Esophagus (tissue), 2 donors: ENCODE results near the gene ATP9B. TPM values are rescaled to one million over a fixed set of nuclear protein-coding genes. Genes with fewer than 3 reads are reported as not detected.

Experiments used
- H3K27ac ChIP-seq, 2 donors: one replicate each; pipeline ENCODE4 v1.5.1; 2013; ENCODE audit warnings: low read depth in 2 of 2, mild to moderate bottlenecking in 2 of 2, inconsistent platforms in 1 of 2, low read length in 1 of 2, moderate library complexity in 1 of 2
- H3K27me3 ChIP-seq, 2 donors: one replicate each; pipeline ENCODE4 v1.6.1; 2013; ENCODE audit warnings: low read length in 2 of 2, control low read depth in 1 of 2, mild to moderate bottlenecking in 1 of 2; ENCODE audit not compliant: insufficient read depth in 2 of 2, control insufficient read depth in 1 of 2
- H3K36me3 ChIP-seq, 2 donors: one replicate each; pipeline ENCODE4 v1.6.1; 2013; ENCODE audit warnings: low read length in 1 of 2; ENCODE audit not compliant: control insufficient read depth in 2 of 2, insufficient read depth in 2 of 2
- H3K4me1 ChIP-seq, 2 donors: one replicate each; pipeline ENCODE4 v1.6.1; 2013; ENCODE audit warnings: low read length in 1 of 2; ENCODE audit not compliant: control insufficient read depth in 2 of 2, insufficient read depth in 2 of 2
- H3K4me3 ChIP-seq, 2 donors: one replicate each; pipeline ENCODE4 v1.5.1; 2013; ENCODE audit warnings: low read length in 2 of 2, mild to moderate bottlenecking in 2 of 2, low read depth in 1 of 2, moderate library complexity in 1 of 2
- H3K9me3 ChIP-seq, 2 donors: one replicate each; pipeline ENCODE4 v1.6.1; 2013; ENCODE audit warnings: mild to moderate bottlenecking in 2 of 2, low read depth in 1 of 2, low read length in 1 of 2, moderate library complexity in 1 of 2; ENCODE audit not compliant: control insufficient read depth in 2 of 2, insufficient read depth in 1 of 2
- WGBS, 2 donors: extraction: QIAGEN DNeasy Blood & Tissue Kit; methylation state at CpG; one replicate each; pipeline ENCODE4 v1.1.7; 2013; 5-methylcytosine and 5-hydroxymethylcytosine counted together
- polyA plus RNA-seq, 2 donors: library from polyadenylated mRNA; stranded (reverse); fragments of 200-250 nt; gene quantifications; one replicate each; pipeline ENCODE4 v1.2.3, GENCODE V29; 2013
- donor health status: healthy with polysubstance abuse.
- donor health status: Bipolar disorder and iron deficiency.

The ATP9B gene
- polyA plus RNA-seq, 2 donors = 9.6 to 10.5 TPM

GRCh38 chr18:79299711-79300110 is 230.5 kb downstream of the ATP9B start:
- no peak overlapping the region for H3K27ac ChIP-seq
- WGBS, 2 donors = 95% methylated on average over 8 of the region's 8 CpGs
- H3K36me3 ChIP-seq = peaks cover 0 to 2% of the 10 kb centered on the region in 2 donors
- H3K4me3 ChIP-seq = no peak overlapping the region
- no peaks in the 10 kb centered on the region for H3K9me3 ChIP-seq
- no peaks in the 10 kb centered on the region for H3K27me3 ChIP-seq
- no peaks in the 10 kb centered on the region for H3K4me1 ChIP-seq

GRCh38 chr18:79300413-79300812 is 231.2 kb downstream of the ATP9B start:
- no peaks in the 10 kb centered on the region for H3K27me3 ChIP-seq
- H3K27ac ChIP-seq = no peak overlapping the region
- no peaks in the 10 kb centered on the region for H3K4me1 ChIP-seq
- H3K9me3 ChIP-seq = no peaks in the 10 kb centered on the region
- peaks cover 0 to 2% of the 10 kb centered on the region in 2 donors for H3K36me3 ChIP-seq
- 85 to 86% methylated on average over 9 of the region's 9 CpGs for WGBS, 2 donors
- H3K4me3 ChIP-seq = no peak overlapping the region

DNA sequence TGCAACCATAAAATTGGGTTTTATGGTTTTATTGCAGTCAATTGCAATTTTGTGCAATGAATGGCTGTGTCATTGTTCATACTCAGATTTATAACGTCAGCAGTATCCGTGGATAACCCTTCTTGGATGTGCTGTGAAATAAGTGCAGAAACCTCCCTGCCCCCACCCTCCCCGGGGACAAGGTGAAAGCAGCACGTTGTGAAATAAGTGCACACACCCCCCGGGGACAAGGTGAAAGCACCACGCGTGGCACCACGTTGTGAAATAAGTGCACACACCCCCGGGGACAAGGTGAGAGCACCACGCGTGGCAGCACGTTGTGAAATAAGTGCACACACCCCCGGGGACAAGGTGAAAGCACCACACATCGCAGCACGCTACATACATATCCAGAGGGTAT is 232.9 kb downstream of the ATP9B start:
- no peak overlapping the region for H3K4me3 ChIP-seq
- H3K9me3 ChIP-seq = no peaks in the 10 kb centered on the region
- H3K36me3 ChIP-seq = peaks cover 0 to 8% of the 10 kb centered on the region in 2 donors
- WGBS, 2 donors = 90% methylated on average over 15 of the region's 15 CpGs
- no peaks in the 10 kb centered on the region for H3K27me3 ChIP-seq
- no peaks in the 10 kb centered on the region for H3K4me1 ChIP-seq
- no peak overlapping the region for H3K27ac ChIP-seq

DNA sequence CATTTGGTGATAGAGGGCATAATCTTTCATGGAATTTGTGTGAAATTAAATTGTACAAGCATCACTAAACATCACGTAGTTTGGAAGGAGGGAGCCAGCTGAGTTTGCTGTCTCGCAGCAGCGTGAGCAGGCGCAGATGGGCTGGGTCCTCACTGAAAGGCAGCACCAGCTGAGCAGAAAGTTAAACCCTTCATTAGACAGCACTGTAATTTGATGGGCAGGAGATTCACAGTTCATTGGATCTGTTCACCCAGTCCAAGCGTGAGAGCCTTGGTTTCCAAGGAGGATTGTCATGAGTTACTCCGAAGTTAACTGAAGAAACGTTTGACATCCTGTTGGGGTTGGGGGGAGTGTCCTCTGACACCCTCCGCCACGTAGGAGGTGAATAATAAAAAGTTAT is 236.7 kb downstream of the ATP9B start:
- 92 to 94% methylated on average over 9 of the region's 9 CpGs for WGBS, 2 donors
- H3K27ac ChIP-seq = no peak overlapping the region
- no peak overlapping the region for H3K4me3 ChIP-seq
- no peaks in the 10 kb centered on the region for H3K27me3 ChIP-seq
- no peaks in the 10 kb centered on the region for H3K9me3 ChIP-seq
- H3K4me1 ChIP-seq = no peaks in the 10 kb centered on the region
- H3K36me3 ChIP-seq = peaks cover 0 to 13% of the 10 kb centered on the region in 2 donors

DNA sequence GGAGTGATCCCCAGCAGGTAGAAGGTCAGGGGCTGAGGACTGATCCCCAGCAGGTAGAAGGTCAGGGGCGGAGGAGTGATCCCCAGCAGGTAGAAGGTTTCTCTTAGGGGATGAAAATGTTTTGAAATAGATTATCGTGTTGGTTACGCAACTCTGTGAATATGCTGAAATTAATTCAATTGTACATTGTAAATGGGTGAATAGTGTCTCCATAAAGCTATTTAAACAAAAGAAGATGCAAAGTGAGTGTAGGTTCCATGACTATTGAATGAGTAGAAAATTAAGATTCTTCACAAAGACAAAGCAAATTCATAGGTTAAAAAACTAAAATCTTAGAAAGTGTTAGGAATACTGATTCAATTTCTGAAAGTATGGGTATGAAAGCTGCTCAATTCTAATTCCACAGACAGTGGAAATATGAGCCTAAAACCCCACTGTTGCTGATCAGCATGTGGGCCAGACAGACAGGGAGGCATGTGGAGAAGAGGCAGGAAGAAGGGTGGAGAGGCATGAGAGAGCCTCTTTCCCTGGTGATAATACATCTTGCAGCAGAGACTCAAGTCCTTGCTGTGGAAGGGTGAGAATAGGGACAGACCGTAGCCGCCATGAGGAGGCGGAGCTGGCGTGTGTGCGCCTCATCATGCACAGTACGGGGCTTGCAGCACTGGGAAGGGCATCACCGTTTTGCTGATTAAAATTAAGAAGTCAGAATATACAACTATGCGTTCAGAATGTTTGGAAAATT is 240.6 kb downstream of the ATP9B start:
- 77 to 82% methylated on average over 11 of the region's 11 CpGs for WGBS, 2 donors
- Histone ChIP-seq H3K36me3 (peaks cover 8 to 20% of the 10 kb centered on the region in 2 donors), H3K4me1 (no peaks in the 10 kb centered on the region), H3K9me3 (no peaks in the 10 kb centered on the region), H3K4me3 (no peak overlapping the region), H3K27me3 (no peaks in the 10 kb centered on the region), H3K27ac (no peak overlapping the region)

DNA sequence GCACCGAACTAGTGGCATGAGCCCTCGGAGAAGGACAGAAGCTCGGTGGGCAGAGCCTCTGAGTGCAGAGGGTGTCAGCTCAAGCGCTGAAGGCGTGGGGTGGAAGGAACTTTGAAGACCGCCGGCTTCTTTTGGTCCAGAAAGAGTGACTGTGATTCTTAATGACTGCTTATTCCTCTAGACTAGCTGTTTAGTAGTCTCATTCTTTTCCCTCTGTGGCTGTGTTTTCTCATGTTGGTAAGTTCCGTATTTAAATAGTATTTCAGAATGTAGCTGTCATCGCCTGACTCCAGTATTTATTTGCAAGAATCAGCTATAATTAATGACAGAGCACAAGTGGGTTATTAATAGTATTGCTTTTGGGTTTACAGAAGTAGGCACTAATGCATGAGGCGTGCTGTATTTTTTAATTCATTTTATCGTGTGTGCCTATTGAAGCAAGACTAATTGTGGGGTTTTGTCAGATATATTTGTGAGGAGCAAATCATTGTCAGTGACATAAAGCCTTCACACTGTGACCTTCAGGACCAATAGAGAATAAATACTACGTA is 245.7 kb downstream of the ATP9B start:
- Histone ChIP-seq H3K9me3 (no peaks in the 10 kb centered on the region), H3K4me3 (no peak overlapping the region), H3K27ac (no peak overlapping the region), H3K4me1 (no peaks in the 10 kb centered on the region), H3K36me3 (peaks cover 8 to 10% of the 10 kb centered on the region in 2 donors), H3K27me3 (no peaks in the 10 kb centered on the region)
- 93 to 95% methylated on average over 12 of the region's 12 CpGs for WGBS, 2 donors

GRCh38 chr18:79315596-79315995 is 246.4 kb downstream of the ATP9B start:
- peaks cover 8 to 10% of the 10 kb centered on the region in 2 donors for H3K36me3 ChIP-seq
- H3K9me3 ChIP-seq = no peaks in the 10 kb centered on the region
- no peak overlapping the region for H3K27ac ChIP-seq
- H3K4me3 ChIP-seq = no peak overlapping the region
- 83 to 85% methylated on average over 2 of the region's 2 CpGs for WGBS, 2 donors
- H3K27me3 ChIP-seq = no peaks in the 10 kb centered on the region
- no peaks in the 10 kb centered on the region for H3K4me1 ChIP-seq

- no peaks in the 10 kb centered on the region for H3K4me1 ChIP-seq
- 91% methylated on average over 2 of the region's 2 CpGs for WGBS, 2 donors
- H3K27ac ChIP-seq = no peak overlapping the region
These were observed 248.5 kb downstream of the ATP9B start for GRCh38 chr18:79317703-79318102.

GRCh38 chr18:79318142-79318673 is 249.0 kb downstream of the ATP9B start:
- H3K9me3 ChIP-seq = no peaks in the 10 kb centered on the region
- no peaks in the 10 kb centered on the region for H3K27me3 ChIP-seq
- peaks cover 1 to 8% of the 10 kb centered on the region in 2 donors for H3K36me3 ChIP-seq
- H3K4me1 ChIP-seq = no peaks in the 10 kb centered on the region
- WGBS, 2 donors = 86 to 88% methylated on average over 9 of the region's 9 CpGs
- no peak overlapping the region for H3K4me3 ChIP-seq
- no peak overlapping the region for H3K27ac ChIP-seq

More at GRCh38 chr18:79317703-79318102, 248.5 kb downstream of the ATP9B start:
- H3K4me3 ChIP-seq = no peak overlapping the region
- H3K27me3 ChIP-seq = no peaks in the 10 kb centered on the region
- H3K9me3 ChIP-seq = no peaks in the 10 kb centered on the region
- H3K36me3 ChIP-seq = peaks cover 0 to 8% of the 10 kb centered on the region in 2 donors
